ENCODE data around the gene GATA2. TPM values are rescaled to one million over a fixed set of nuclear protein-coding genes. Genes with fewer than 3 reads are reported as not detected.

Gene GATA2
- total RNA-seq, 2 experiments from 2014 or later, result not detected

GRCh38 chr3:128478576-128479506 lies 14.2 kb downstream of the GATA2 start:
- ChIA-PET POLR2A (no interaction called here), CTCF (interaction anchor here (1.3 kb wide), 1 partner anchor 53 kb away, joined by 4 read pairs; no protein-coding TSS in a partner anchor)
- no peaks in the 10 kb centered on the region for H3K36me3 Mint-ChIP-seq (ENCODE audit: low read depth)
- H3K27ac Mint-ChIP-seq, result no peak overlapping the region
- no peak overlapping the region for H3K4me3 Mint-ChIP-seq
- H3K4me1 Mint-ChIP-seq (ENCODE audit: low read depth), result peaks cover 5% of the 10 kb centered on the region
- no peak for ATAC-seq
- peaks cover 27% of the 10 kb centered on the region for H3K27me3 Mint-ChIP-seq (ENCODE audit: low read depth)
- no peak for DNase-seq
- no peaks in the 10 kb centered on the region for H3K9me3 Mint-ChIP-seq (ENCODE audit: insufficient read depth)

GRCh38 chr3:128476659-128477058 lies 16.3 kb downstream of the GATA2 start:
- Mint-ChIP-seq H3K4me3 (no peak overlapping the region), H3K9me3 (ENCODE audit: insufficient read depth) (no peaks in the 10 kb centered on the region), H3K27me3 (ENCODE audit: low read depth) (peaks cover 13% of the 10 kb centered on the region), H3K4me1 (ENCODE audit: low read depth) (no peaks in the 10 kb centered on the region), H3K36me3 (ENCODE audit: low read depth) (no peaks in the 10 kb centered on the region), H3K27ac (no peak overlapping the region)
- no peak for ATAC-seq
- no peak for DNase-seq
- CTCF ChIA-PET, result interaction anchor here (1.3 kb wide), 1 partner anchor 51 kb away, joined by 5 read pairs; no protein-coding TSS in a partner anchor
- POLR2A ChIA-PET, result interaction anchor here (0.6 kb wide), 1 partner anchor 280 kb away, joined by 8 read pairs; no protein-coding TSS in a partner anchor

- no peak overlapping the region for H3K27ac Mint-ChIP-seq
- no peak for ATAC-seq
- POLR2A ChIA-PET, result no interaction called here
- no peaks in the 10 kb centered on the region for H3K4me1 Mint-ChIP-seq (ENCODE audit: low read depth)
- no peak for DNase-seq
- CTCF ChIA-PET, result no interaction called here
- peaks cover 13% of the 10 kb centered on the region for H3K27me3 Mint-ChIP-seq (ENCODE audit: low read depth)
- no peaks in the 10 kb centered on the region for H3K36me3 Mint-ChIP-seq (ENCODE audit: low read depth)
- no peaks in the 10 kb centered on the region for H3K9me3 Mint-ChIP-seq (ENCODE audit: insufficient read depth)
- H3K4me3 Mint-ChIP-seq, result no peak overlapping the region
These were observed 17.6 kb downstream of the GATA2 start for GRCh38 chr3:128475355-128475754.

- Mint-ChIP-seq H3K27me3 (ENCODE audit: low read depth) (peaks cover 13% of the 10 kb centered on the region), H3K9me3 (ENCODE audit: insufficient read depth) (no peaks in the 10 kb centered on the region), H3K36me3 (ENCODE audit: low read depth) (no peaks in the 10 kb centered on the region), H3K4me1 (ENCODE audit: low read depth) (no peaks in the 10 kb centered on the region), H3K4me3 (no peak overlapping the region), H3K27ac (no peak overlapping the region)
- no peak for ATAC-seq
- no peak for DNase-seq
- CTCF ChIA-PET, result no interaction called here
- POLR2A ChIA-PET, result interaction anchor here (0.6 kb wide), 1 partner anchor 25 kb away, joined by 3 read pairs; no protein-coding TSS in a partner anchor
These were observed 19.3 kb downstream of the GATA2 start for GRCh38 chr3:128473737-128474136.

- Mint-ChIP-seq H3K27me3 (ENCODE audit: low read depth) (peaks cover 13% of the 10 kb centered on the region), H3K9me3 (ENCODE audit: insufficient read depth) (no peaks in the 10 kb centered on the region), H3K4me3 (no peak overlapping the region), H3K4me1 (ENCODE audit: low read depth) (no peaks in the 10 kb centered on the region), H3K36me3 (ENCODE audit: low read depth) (no peaks in the 10 kb centered on the region), H3K27ac (no peak overlapping the region)
- POLR2A ChIA-PET, result no interaction called here
- CTCF ChIA-PET, result no interaction called here
- DNase-seq (no peak), ATAC-seq (no peak)
These were observed 19.9 kb downstream of the GATA2 start for GRCh38 chr3:128473180-128473519.

GRCh38 chr3:128472449-128473179 lies 20.4 kb downstream of the GATA2 start:
- ATAC-seq, result no peak
- no peaks in the 10 kb centered on the region for H3K4me1 Mint-ChIP-seq (ENCODE audit: low read depth)

GRCh38 chr3:128471720-128472119 lies 21.3 kb downstream of the GATA2 start:
- POLR2A ChIA-PET, result no interaction called here
- peaks cover 6% of the 10 kb centered on the region for H3K4me1 Mint-ChIP-seq (ENCODE audit: low read depth)
- H3K9me3 Mint-ChIP-seq (ENCODE audit: insufficient read depth), result no peaks in the 10 kb centered on the region
- H3K27ac Mint-ChIP-seq, result no peak overlapping the region
- peaks cover 15% of the 10 kb centered on the region for H3K27me3 Mint-ChIP-seq (ENCODE audit: low read depth)
- ATAC-seq, result no peak
- DNase-seq, result no peak
- no peak overlapping the region for H3K4me3 Mint-ChIP-seq
- no peaks in the 10 kb centered on the region for H3K36me3 Mint-ChIP-seq (ENCODE audit: low read depth)
- CTCF ChIA-PET, result no interaction called here

More at GRCh38 chr3:128472449-128473179, 20.4 kb downstream of the GATA2 start:
- Mint-ChIP-seq H3K36me3 (ENCODE audit: low read depth) (no peaks in the 10 kb centered on the region), H3K27ac (no peak overlapping the region), H3K4me3 (no peak overlapping the region), H3K9me3 (ENCODE audit: insufficient read depth) (no peaks in the 10 kb centered on the region), H3K27me3 (ENCODE audit: low read depth) (peaks cover 10% of the 10 kb centered on the region)
- POLR2A ChIA-PET, result interaction anchor here (0.7 kb wide), 1 partner anchor 451 kb away, joined by 3 read pairs; no protein-coding TSS in a partner anchor
- CTCF ChIA-PET, result no interaction called here
- no peak for DNase-seq

- Mint-ChIP-seq H3K36me3 (ENCODE audit: low read depth) (no peaks in the 10 kb centered on the region), H3K27ac (no peak overlapping the region), H3K4me1 (ENCODE audit: low read depth) (peaks cover 6% of the 10 kb centered on the region), H3K4me3 (no peak overlapping the region), H3K9me3 (ENCODE audit: insufficient read depth) (no peaks in the 10 kb centered on the region), H3K27me3 (ENCODE audit: low read depth) (peaks cover 14% of the 10 kb centered on the region)
- no peak for DNase-seq
- CTCF ChIA-PET, result no interaction called here
- POLR2A ChIA-PET, result no interaction called here
- ATAC-seq, result no peak
These were observed 21.9 kb downstream of the GATA2 start for GRCh38 chr3:128471110-128471509.

GRCh38 chr3:128470134-128470899 lies 22.7 kb downstream of the GATA2 start:
- Mint-ChIP-seq H3K27me3 (ENCODE audit: low read depth) (peaks cover 17% of the 10 kb centered on the region), H3K36me3 (ENCODE audit: low read depth) (no peaks in the 10 kb centered on the region), H3K4me3 (no peak overlapping the region), H3K4me1 (ENCODE audit: low read depth) (peaks cover 6% of the 10 kb centered on the region), H3K27ac (no peak overlapping the region), H3K9me3 (ENCODE audit: insufficient read depth) (no peaks in the 10 kb centered on the region)
- DNase-seq (no peak), ATAC-seq (no peak)
- POLR2A ChIA-PET, result no interaction called here
- CTCF ChIA-PET, result no interaction called here

- Mint-ChIP-seq H3K4me3 (no peak overlapping the region), H3K27me3 (ENCODE audit: low read depth) (peaks cover 18% of the 10 kb centered on the region)
- POLR2A ChIA-PET, result no interaction called here
These were observed 23.4 kb downstream of the GATA2 start for GRCh38 chr3:128469556-128469955.

GRCh38 chr3:128468791-128469527 lies 24.0 kb downstream of the GATA2 start:
- H3K27me3 Mint-ChIP-seq (ENCODE audit: low read depth), result peaks cover 19% of the 10 kb centered on the region
- no peak overlapping the region for H3K4me3 Mint-ChIP-seq
- ChIA-PET CTCF (no interaction called here), POLR2A (interaction anchor here (0.5 kb wide), 1 partner anchor 878 kb away, joined by 3 read pairs; no protein-coding TSS in a partner anchor)
- H3K4me1 Mint-ChIP-seq (ENCODE audit: low read depth), result peaks cover 6% of the 10 kb centered on the region
- no peak for DNase-seq
- H3K27ac Mint-ChIP-seq, result no peak overlapping the region
- H3K9me3 Mint-ChIP-seq (ENCODE audit: insufficient read depth), result no peaks in the 10 kb centered on the region
- ATAC-seq, result no peak
- H3K36me3 Mint-ChIP-seq (ENCODE audit: low read depth), result no peaks in the 10 kb centered on the region

More at GRCh38 chr3:128469556-128469955, 23.4 kb downstream of the GATA2 start:
- DNase-seq, result no peak
- H3K27ac Mint-ChIP-seq, result no peak overlapping the region
- no peak for ATAC-seq
- H3K4me1 Mint-ChIP-seq (ENCODE audit: low read depth), result peaks cover 6% of the 10 kb centered on the region
- H3K36me3 Mint-ChIP-seq (ENCODE audit: low read depth), result no peaks in the 10 kb centered on the region
- CTCF ChIA-PET, result no interaction called here
- no peaks in the 10 kb centered on the region for H3K9me3 Mint-ChIP-seq (ENCODE audit: insufficient read depth)

Measured in activated CD8-positive, alpha-beta T cell treated with anti-CD3 and anti-CD28 coated beads, Interleukin-2, amount 10 ng/mL, durations not matched to agents 7 days and 5 days (primary cell).